IMR-90 (cell line): Measurements from ENCODE around the gene C3orf22.

ENCODE experiments used
- BHLHE40 ChIP-seq: fragments of 150-350 bp; IDR thresholded peaks from 2 replicates; pipeline ENCODE4 v1.6.1; 2016; ENCODE audit warnings: mild to moderate bottlenecking, low read depth, low read length
- FOS ChIP-seq: fragments of 150-350 bp; IDR thresholded peaks from 2 replicates; pipeline ENCODE4 v1.6.1; 2016; ENCODE audit warnings: low read depth, low read length
- MAFK ChIP-seq: IDR thresholded peaks from 2 replicates; pipeline ENCODE4 v1.6.1; 2012; ENCODE audit warnings: low read depth, low read length, improper control_type of control experiment
- MXI1 ChIP-seq: IDR thresholded peaks from 2 replicates; pipeline ENCODE4 v1.6.1; 2012; ENCODE audit warnings: low read depth, mild to moderate bottlenecking, low read length, moderate library complexity, borderline replicate concordance
- POLR2A ChIP-seq: IDR thresholded peaks from 2 replicates; pipeline ENCODE4 v1.6.1; 2012; ENCODE audit warnings: mild to moderate bottlenecking, low read depth, low read length
- RAD21 ChIP-seq: IDR thresholded peaks from 2 replicates; pipeline ENCODE4 v1.6.1; 2012; ENCODE audit warnings: low read length, improper control_type of control experiment
- RCOR1 ChIP-seq: IDR thresholded peaks from 2 replicates; pipeline ENCODE4 v1.6.1; 2012; ENCODE audit warnings: mild to moderate bottlenecking, low read length, improper control_type of control experiment; ENCODE audit not compliant: insufficient replicate concordance
- RFX5 ChIP-seq: IDR thresholded peaks from 2 replicates; pipeline ENCODE4 v1.8.0; 2012; ENCODE audit warnings: low read depth, mild to moderate bottlenecking, low read length, moderate library complexity
- SMC3 ChIP-seq: fragments of 150-350 bp; IDR thresholded peaks from 2 replicates; pipeline ENCODE4 v1.6.1; 2016; ENCODE audit warnings: low read depth, mild to moderate bottlenecking, antibody characterized with exemption, low read length, moderate library complexity
- TF ChIP-seq, protein P1 (sequence below): conservative IDR thresholded peaks from 2 replicates; pipeline ENCODE4 v1.5.1; 2012; ENCODE audit warnings: mild to moderate bottlenecking, low read depth, low read length, improper control_type of control experiment
- TF ChIP-seq, protein P2 (sequence below): fragments of 150-350 bp; IDR thresholded peaks from 2 replicates; pipeline ENCODE4 v1.6.1; 2017; ENCODE audit warnings: mild to moderate bottlenecking, antibody characterized with exemption, low read length, low read depth
- TF ChIP-seq, protein P3 (sequence below): fragments of 150-350 bp; IDR thresholded peaks from 2 replicates; pipeline ENCODE4 v1.6.1; 2016; ENCODE audit warnings: low read depth, mild to moderate bottlenecking, low read length, moderate library complexity, borderline replicate concordance

DNA sequence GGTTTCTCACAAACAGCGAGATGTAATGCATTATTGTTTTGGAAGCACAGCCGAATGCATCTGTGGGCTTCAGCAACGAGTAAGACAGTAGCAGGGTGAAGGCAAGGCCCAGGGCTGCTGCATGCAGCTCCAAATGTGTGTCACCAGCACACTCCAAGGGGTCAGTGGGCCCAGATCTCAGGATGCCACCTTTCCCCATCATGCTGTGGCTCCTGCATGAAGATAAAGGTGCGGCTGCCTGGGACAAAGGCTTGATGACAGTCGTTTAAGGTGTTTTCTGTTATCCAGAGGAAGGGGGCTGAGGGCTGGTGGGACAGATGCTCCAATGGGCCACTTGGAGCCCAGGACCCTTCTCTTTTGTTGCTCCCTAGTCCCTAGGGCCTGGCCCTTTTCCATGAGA lies 13.2 kb downstream of the C3orf22 start:
- TF ChIP-seq MAFK, result no peak
- no peak for TF ChIP-seq RCOR1
- TF ChIP-seq, protein P1, sequence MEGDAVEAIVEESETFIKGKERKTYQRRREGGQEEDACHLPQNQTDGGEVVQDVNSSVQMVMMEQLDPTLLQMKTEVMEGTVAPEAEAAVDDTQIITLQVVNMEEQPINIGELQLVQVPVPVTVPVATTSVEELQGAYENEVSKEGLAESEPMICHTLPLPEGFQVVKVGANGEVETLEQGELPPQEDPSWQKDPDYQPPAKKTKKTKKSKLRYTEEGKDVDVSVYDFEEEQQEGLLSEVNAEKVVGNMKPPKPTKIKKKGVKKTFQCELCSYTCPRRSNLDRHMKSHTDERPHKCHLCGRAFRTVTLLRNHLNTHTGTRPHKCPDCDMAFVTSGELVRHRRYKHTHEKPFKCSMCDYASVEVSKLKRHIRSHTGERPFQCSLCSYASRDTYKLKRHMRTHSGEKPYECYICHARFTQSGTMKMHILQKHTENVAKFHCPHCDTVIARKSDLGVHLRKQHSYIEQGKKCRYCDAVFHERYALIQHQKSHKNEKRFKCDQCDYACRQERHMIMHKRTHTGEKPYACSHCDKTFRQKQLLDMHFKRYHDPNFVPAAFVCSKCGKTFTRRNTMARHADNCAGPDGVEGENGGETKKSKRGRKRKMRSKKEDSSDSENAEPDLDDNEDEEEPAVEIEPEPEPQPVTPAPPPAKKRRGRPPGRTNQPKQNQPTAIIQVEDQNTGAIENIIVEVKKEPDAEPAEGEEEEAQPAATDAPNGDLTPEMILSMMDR, result no peak
- TF ChIP-seq POLR2A, result no peak
- TF ChIP-seq FOS, result no peak
- TF ChIP-seq, protein P2, sequence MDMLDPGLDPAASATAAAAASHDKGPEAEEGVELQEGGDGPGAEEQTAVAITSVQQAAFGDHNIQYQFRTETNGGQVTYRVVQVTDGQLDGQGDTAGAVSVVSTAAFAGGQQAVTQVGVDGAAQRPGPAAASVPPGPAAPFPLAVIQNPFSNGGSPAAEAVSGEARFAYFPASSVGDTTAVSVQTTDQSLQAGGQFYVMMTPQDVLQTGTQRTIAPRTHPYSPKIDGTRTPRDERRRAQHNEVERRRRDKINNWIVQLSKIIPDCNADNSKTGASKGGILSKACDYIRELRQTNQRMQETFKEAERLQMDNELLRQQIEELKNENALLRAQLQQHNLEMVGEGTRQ, result no peak
- no peak for TF ChIP-seq MXI1
- TF ChIP-seq, protein P3, sequence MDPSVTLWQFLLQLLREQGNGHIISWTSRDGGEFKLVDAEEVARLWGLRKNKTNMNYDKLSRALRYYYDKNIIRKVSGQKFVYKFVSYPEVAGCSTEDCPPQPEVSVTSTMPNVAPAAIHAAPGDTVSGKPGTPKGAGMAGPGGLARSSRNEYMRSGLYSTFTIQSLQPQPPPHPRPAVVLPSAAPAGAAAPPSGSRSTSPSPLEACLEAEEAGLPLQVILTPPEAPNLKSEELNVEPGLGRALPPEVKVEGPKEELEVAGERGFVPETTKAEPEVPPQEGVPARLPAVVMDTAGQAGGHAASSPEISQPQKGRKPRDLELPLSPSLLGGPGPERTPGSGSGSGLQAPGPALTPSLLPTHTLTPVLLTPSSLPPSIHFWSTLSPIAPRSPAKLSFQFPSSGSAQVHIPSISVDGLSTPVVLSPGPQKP, result no peak
- no peak for TF ChIP-seq RFX5
- no peak for TF ChIP-seq SMC3
- TF ChIP-seq BHLHE40, result no peak
- no peak for TF ChIP-seq RAD21
